ENCODE data around the gene TMEM259. TPM values are rescaled to one million over a fixed set of nuclear protein-coding genes. Genes with fewer than 3 reads are reported as not detected.

Gene TMEM259
- total and polyA plus RNA-seq, 9 of the 15 experiments (the other 6 are each of a cell fraction or from before 2014, with no cell fraction given) = 0.52 to 231 (median 63.6) TPM

- TF ChIP-seq, protein P1, sequence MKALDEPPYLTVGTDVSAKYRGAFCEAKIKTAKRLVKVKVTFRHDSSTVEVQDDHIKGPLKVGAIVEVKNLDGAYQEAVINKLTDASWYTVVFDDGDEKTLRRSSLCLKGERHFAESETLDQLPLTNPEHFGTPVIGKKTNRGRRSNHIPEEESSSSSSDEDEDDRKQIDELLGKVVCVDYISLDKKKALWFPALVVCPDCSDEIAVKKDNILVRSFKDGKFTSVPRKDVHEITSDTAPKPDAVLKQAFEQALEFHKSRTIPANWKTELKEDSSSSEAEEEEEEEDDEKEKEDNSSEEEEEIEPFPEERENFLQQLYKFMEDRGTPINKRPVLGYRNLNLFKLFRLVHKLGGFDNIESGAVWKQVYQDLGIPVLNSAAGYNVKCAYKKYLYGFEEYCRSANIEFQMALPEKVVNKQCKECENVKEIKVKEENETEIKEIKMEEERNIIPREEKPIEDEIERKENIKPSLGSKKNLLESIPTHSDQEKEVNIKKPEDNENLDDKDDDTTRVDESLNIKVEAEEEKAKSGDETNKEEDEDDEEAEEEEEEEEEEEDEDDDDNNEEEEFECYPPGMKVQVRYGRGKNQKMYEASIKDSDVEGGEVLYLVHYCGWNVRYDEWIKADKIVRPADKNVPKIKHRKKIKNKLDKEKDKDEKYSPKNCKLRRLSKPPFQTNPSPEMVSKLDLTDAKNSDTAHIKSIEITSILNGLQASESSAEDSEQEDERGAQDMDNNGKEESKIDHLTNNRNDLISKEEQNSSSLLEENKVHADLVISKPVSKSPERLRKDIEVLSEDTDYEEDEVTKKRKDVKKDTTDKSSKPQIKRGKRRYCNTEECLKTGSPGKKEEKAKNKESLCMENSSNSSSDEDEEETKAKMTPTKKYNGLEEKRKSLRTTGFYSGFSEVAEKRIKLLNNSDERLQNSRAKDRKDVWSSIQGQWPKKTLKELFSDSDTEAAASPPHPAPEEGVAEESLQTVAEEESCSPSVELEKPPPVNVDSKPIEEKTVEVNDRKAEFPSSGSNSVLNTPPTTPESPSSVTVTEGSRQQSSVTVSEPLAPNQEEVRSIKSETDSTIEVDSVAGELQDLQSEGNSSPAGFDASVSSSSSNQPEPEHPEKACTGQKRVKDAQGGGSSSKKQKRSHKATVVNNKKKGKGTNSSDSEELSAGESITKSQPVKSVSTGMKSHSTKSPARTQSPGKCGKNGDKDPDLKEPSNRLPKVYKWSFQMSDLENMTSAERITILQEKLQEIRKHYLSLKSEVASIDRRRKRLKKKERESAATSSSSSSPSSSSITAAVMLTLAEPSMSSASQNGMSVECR (CRISPR knock-in tag; IDR thresholded peaks at IDR 0.05) = peak; percentile 56; the same call in 1 of the 2 replicates
- TF ChIP-seq TGIF2 (CRISPR knock-in tag; IDR thresholded peaks at IDR 0.05) (0 out of 2 replicates have a peak, but pooled peaks have one; percentile 17), GATAD2B (IDR thresholded peaks at IDR 0.05; ENCODE audit: borderline replicate concordance) (0 out of 2 replicates have a peak, but pooled peaks have one; percentile 43), PHF8 (IDR thresholded peaks at IDR 0.05; ENCODE audit: borderline replicate concordance, low read length) (peak; percentile 20; the same call in 1 of the 2 replicates), GABPB1 (CRISPR knock-in tag; IDR thresholded peaks at IDR 0.05) (0 out of 2 replicates have a peak, but pooled peaks have one; percentile 37), BHLHE40 (IDR thresholded peaks at IDR 0.05; ENCODE audit: low read length) (peak; percentile 74), BCL6 (CRISPR knock-in tag; IDR thresholded peaks at IDR 0.05) (no peak)
These were observed 45.9 kb upstream of the TMEM259 start, which contains the start of gene ARHGAP45 (continued) for GRCh38 chr19:1066748-1067340.
